CD14-positive monocyte (primary cell): Measurements from ENCODE around the gene TMEM225B. TPM values are rescaled to one million over a fixed set of nuclear protein-coding genes. Genes with fewer than 3 reads are reported as not detected.

Source experiments
- DNase-seq, 3 donors: peaks; one replicate each; pipeline ENCODE4 v3.0.0-alpha.2; 2011 to 2022
- H2AFZ ChIP-seq: 2 replicates; pipeline ENCODE4 v1.6.0; 2012; ENCODE audit warnings: mild to moderate bottlenecking, low read depth, low read length, inconsistent platforms; ENCODE audit not compliant: insufficient read depth, poor library complexity, severe bottlenecking
- H3K27ac ChIP-seq, 2 donors: 1 replicate in 1 of 2; 2 replicates in 1 of 2; pipeline ENCODE4 v1.5.1; 2012 to 2013; ENCODE audit warnings: low read length in 2 of 2, control low read depth in 1 of 2, inconsistent platforms in 1 of 2, low read depth in 1 of 2, mild to moderate bottlenecking in 1 of 2
- H3K27me3 ChIP-seq, 2 donors: one replicate each; pipeline versions ENCODE4 v1.6.0 to v1.6.1; 2011 to 2013; ENCODE audit warnings: low read length in 2 of 2; ENCODE audit not compliant: control insufficient read depth in 2 of 2, insufficient read depth in 2 of 2
- H3K36me3 ChIP-seq, 2 donors: replicated peaks in 1 of 2; 1 replicate in 1 of 2; 2 replicates in 1 of 2; pipeline versions ENCODE4 v1.5.1 to v1.6.1; 2012 to 2013; ENCODE audit warnings: low read length in 2 of 2, control low read depth in 1 of 2, inconsistent platforms in 1 of 2, mild to moderate bottlenecking in 1 of 2; ENCODE audit not compliant: insufficient read depth in 2 of 2, control insufficient read depth in 1 of 2
- H3K4me1 ChIP-seq, 2 donors: 1 replicate in 1 of 2; 2 replicates in 1 of 2; pipeline versions ENCODE4 v1.5.1 to v1.6.1; 2012 to 2013; ENCODE audit warnings: low read length in 2 of 2, control low read depth in 1 of 2, inconsistent platforms in 1 of 2, mild to moderate bottlenecking in 1 of 2, moderate library complexity in 1 of 2; ENCODE audit not compliant: insufficient read depth in 2 of 2, control insufficient read depth in 1 of 2
- H3K4me2 ChIP-seq: replicated peaks from 2 replicates; pipeline ENCODE3; 2012; ENCODE audit warnings: low read length, moderate library complexity, mild to moderate bottlenecking; ENCODE audit not compliant: poor library complexity, severe bottlenecking; ENCODE audit errors: extremely low read depth
- H3K4me3 ChIP-seq, 3 experiments: fragments of 200-600 bp in 1 of 3; sonication (generic) in 1 of 3; replicated peaks in 1 of 3; 1 replicate in 2 of 3; 2 replicates in 1 of 3; pipeline ENCODE4 v1.5.1; 2011 to 2013; ENCODE audit warnings: low read length in 3 of 3, mild to moderate bottlenecking in 3 of 3, control low read depth in 2 of 3, low read depth in 2 of 3, inconsistent platforms in 1 of 3, moderate library complexity in 1 of 3
- H3K79me2 ChIP-seq: 2 replicates; pipeline ENCODE4 v1.6.0; 2012; ENCODE audit warnings: mild to moderate bottlenecking, control low read depth, inconsistent platforms, low read length, moderate library complexity; ENCODE audit not compliant: insufficient read depth
- H3K9ac ChIP-seq: 2 replicates; pipeline ENCODE4 v1.6.0; 2017; ENCODE audit warnings: low read length, mild to moderate bottlenecking; ENCODE audit not compliant: insufficient read depth, poor library complexity, severe bottlenecking
- H3K9me3 ChIP-seq, 2 donors: replicated peaks in 1 of 2; 1 replicate in 1 of 2; 2 replicates in 1 of 2; pipeline versions ENCODE4 v1.5.1 to v1.6.1; 2012 to 2013; ENCODE audit warnings: low read length in 2 of 2, control low read depth in 1 of 2; ENCODE audit not compliant: control insufficient read depth in 1 of 2, insufficient read depth in 1 of 2
- H4K20me1 ChIP-seq: 2 replicates; pipeline ENCODE4 v1.6.0; 2012; ENCODE audit warnings: mild to moderate bottlenecking, low read length, control low read depth, moderate library complexity; ENCODE audit not compliant: insufficient read depth
- H3K27ac Mint-ChIP-seq, 7 donors: one replicate each; pipeline ENCODE4 v1.8.0; 2020; ENCODE audit warnings: mild to moderate bottlenecking in 7 of 7, mixed read lengths in 7 of 7, moderate library complexity in 6 of 7, inconsistent platforms in 2 of 7
- H3K27me3 Mint-ChIP-seq, 3 donors: one replicate each; pipeline ENCODE4 v1.8.0; 2021 to 2022; ENCODE audit warnings: low read depth in 3 of 3, mild to moderate bottlenecking in 3 of 3, mixed read lengths in 3 of 3, moderate library complexity in 3 of 3, inconsistent platforms in 1 of 3
- H3K36me3 Mint-ChIP-seq, 2 donors: one replicate each; pipeline ENCODE4 v1.8.0; 2020; ENCODE audit warnings: mixed read lengths in 2 of 2, inconsistent platforms in 1 of 2, mild to moderate bottlenecking in 1 of 2
- H3K4me1 Mint-ChIP-seq: one replicate; pipeline ENCODE4 v1.8.0; 2020; ENCODE audit warnings: mild to moderate bottlenecking, mixed read lengths
- H3K4me3 Mint-ChIP-seq, 2 donors: one replicate each; pipeline ENCODE4 v1.8.0; 2020; ENCODE audit warnings: mild to moderate bottlenecking in 2 of 2, mixed read lengths in 2 of 2, moderate library complexity in 1 of 2
- H3K9me3 Mint-ChIP-seq, 7 donors: one replicate each; pipeline ENCODE4 v1.8.0; 2020 to 2022; ENCODE audit warnings: mixed read lengths in 7 of 7, mild to moderate bottlenecking in 6 of 7, moderate library complexity in 6 of 7, inconsistent platforms in 2 of 7
- CTCF ChIP-seq: fragments of 200-600 bp; IDR thresholded peaks from one replicate; pipeline ENCODE4 v1.8.0; 2022; ENCODE audit warnings: antibody characterized with exemption, mild to moderate bottlenecking
- WGBS: methylation state at CpG from one replicate; pipeline ENCODE4 v1.1.5; 2013; ENCODE audit warnings: missing lambda C conversion rate; ENCODE audit not compliant: insufficient coverage; 5-methylcytosine and 5-hydroxymethylcytosine counted together
- intact Hi-C, 2 donors: fragments of 100-400 bp; cut with micrococcal nuclease; formaldehyde crosslinking; loops; one replicate each; pipeline versions ENCODE4 v1.15.0 to v1.15.1; 2023
- polyA plus RNA-seq, 3 donors: library from polyadenylated mRNA; depleted of rRNA in 1 of 3; unstranded in 2 of 3; stranded (reverse) in 1 of 3; fragments of 300-500 nt in 2 of 3; fragments of >200 nt in 1 of 3; fragmentation: Illumina TruSeq in 2 of 3; gene quantifications; 1 replicate in 2 of 3; 2 replicates in 1 of 3; pipeline ENCODE4 v1.2.3, GENCODE V29; 2012 to 2021

TMEM225B gene
- polyA plus RNA-seq, 3 donors = 0.20 to 0.23 TPM; not detected in 1

GRCh38 chr7:99642027-99642426 lies 44.0 kb downstream of the TMEM225B start:
- DNase-seq = no peak
- no peaks in the 10 kb centered on the region for H3K9me3 ChIP-seq
- H3K27me3 ChIP-seq = no peaks in the 10 kb centered on the region
- 30% methylated on average over 1 of the region's 1 CpG for whole genome bisulfite sequencing
- H3K4me3 ChIP-seq = no peak overlapping the region
- Mint-ChIP-seq H3K36me3 (peaks cover 16 to 27% of the 10 kb centered on the region in 2 donors), H3K4me3 (no peak overlapping the region), H3K4me1 (peaks cover 29% of the 10 kb centered on the region), H3K27ac (peak overlapping the region in 2 of 7 donors; percentile 7 to 17), H3K27me3 (peaks cover 0 to 4% (median 2%) of the 10 kb centered on the region in 3 donors), H3K9me3 (peaks cover 0 to 5% (median 3%) of the 10 kb centered on the region in 7 donors)
- H3K4me1 ChIP-seq = peaks cover 7 to 14% of the 10 kb centered on the region in 2 donors
- H4K20me1 ChIP-seq = no peaks in the 10 kb centered on the region
- no peak overlapping the region for H2AFZ ChIP-seq
- no peaks in the 10 kb centered on the region for H3K79me2 ChIP-seq
- no peak overlapping the region for H3K27ac ChIP-seq
- no peak overlapping the region for H3K4me2 ChIP-seq
- peaks cover 0 to 7% of the 10 kb centered on the region in 2 donors for H3K36me3 ChIP-seq
- TF ChIP-seq CTCF = no peak
- intact Hi-C loops = no loop called here
- no peak overlapping the region for H3K9ac ChIP-seq

- Mint-ChIP-seq H3K9me3 (peaks cover 0 to 5% (median 3%) of the 10 kb centered on the region in 7 donors), H3K36me3 (peaks cover 24 to 36% of the 10 kb centered on the region in 2 donors), H3K27ac (peak overlapping the region in 1 of 7 donors; percentile 16), H3K4me3 (no peak overlapping the region), H3K4me1 (peaks cover 15% of the 10 kb centered on the region), H3K27me3 (peaks cover 0 to 4% (median 2%) of the 10 kb centered on the region in 3 donors)
- Histone ChIP-seq H3K4me1 (no peaks in the 10 kb centered on the region), H3K27me3 (no peaks in the 10 kb centered on the region), H3K4me3 (no peak overlapping the region), H3K79me2 (no peaks in the 10 kb centered on the region), H3K9ac (no peak overlapping the region), H3K4me2 (no peak overlapping the region), H4K20me1 (no peaks in the 10 kb centered on the region), H3K36me3 (peaks cover 0 to 5% of the 10 kb centered on the region in 2 donors), H3K9me3 (no peaks in the 10 kb centered on the region), H2AFZ (no peak overlapping the region), H3K27ac (no peak overlapping the region)
- no peak for DNase-seq
- TF ChIP-seq CTCF = no peak
- no CpG with 5 or more reads among the region's 2 CpGs for WGBS
- intact Hi-C loops = no loop called here
These were observed 45.4 kb downstream of the TMEM225B start for GRCh38 chr7:99643464-99643863.
